DND-41 (cell line): ENCODE results near the gene DHCR7.

Source experiments
- CTCF ChIP-seq: IDR thresholded peaks from 2 replicates; pipeline ENCODE4 v1.5.1; 2012; ENCODE audit warnings: borderline replicate concordance, low read length, moderate library complexity, mild to moderate bottlenecking; ENCODE audit not compliant: poor library complexity, severe bottlenecking; ENCODE audit errors: extremely low read depth
- EZH2 ChIP-seq: IDR thresholded peaks from 3 replicates; pipeline ENCODE4 v1.6.1; 2012; ENCODE audit warnings: borderline replicate concordance, low read depth, mild to moderate bottlenecking, moderate library complexity, low read length, inconsistent platforms; ENCODE audit not compliant: severe bottlenecking

- TF ChIP-seq CTCF, result no peak
- no peak for TF ChIP-seq EZH2
These were observed 19.0 kb upstream of the DHCR7 start for GRCh38 chr11:71467164-71467563.
